Keratinocyte (primary cell): ENCODE measurements around the gene PNMA8B.

Experiments used
- CTCF ChIP-seq, 3 experiments: IDR thresholded peaks in 1 of 3; conservative IDR thresholded peaks in 1 of 3; optimal IDR thresholded peaks in 1 of 3; 2 replicates in 2 of 3; 3 replicates in 1 of 3; pipeline versions ENCODE3 to v1.5.1; 2011; ENCODE audit warnings: low read length in 3 of 3, mild to moderate bottlenecking in 3 of 3, moderate library complexity in 2 of 3, control low read depth in 1 of 3, inconsistent platforms in 1 of 3; ENCODE audit not compliant: insufficient read depth in 2 of 3; ENCODE audit errors: extremely low read depth in 1 of 3
- EZH2 ChIP-seq: IDR thresholded peaks from one replicate; pipeline ENCODE4 v1.6.1; 2012; ENCODE audit warnings: inconsistent platforms, mild to moderate bottlenecking, low read length, moderate library complexity

GRCh38 chr19:46524308-46524707, 28.6 kb upstream of the PNMA8B start:
- no peak for TF ChIP-seq CTCF (optimal IDR thresholded peaks at IDR 0.05 in 1 of 3, IDR thresholded peaks at IDR 0.05 in 1 of 3, conservative IDR thresholded peaks at IDR 0.05 in 1 of 3; ENCODE audit: extremely low read depth in 1 of 3, insufficient read depth in 2 of 3, low read length in 3 of 3)
- TF ChIP-seq EZH2 = no peak
